GM23248 (cell line): ENCODE results near the gene RAPGEF3. TPM values are rescaled to one million over a fixed set of nuclear protein-coding genes. Genes with fewer than 3 reads are reported as not detected.

Source experiments
- DNase-seq: peaks from one replicate; pipeline ENCODE4 v3.0.0-alpha.2; 2015
- H2AFZ ChIP-seq: fragments of 200-600 bp; sonication (generic); 2 replicates; pipeline ENCODE4 v1.6.1; 2016; ENCODE audit warnings: antibody characterized with exemption
- H3F3A ChIP-seq: fragments of 200-600 bp; sonication (generic); 2 replicates; pipeline ENCODE4 v1.6.1; 2016; ENCODE audit warnings: mild to moderate bottlenecking, antibody characterized with exemption, mixed run types; ENCODE audit not compliant: insufficient read depth
- H3K27ac ChIP-seq: fragments of 200-600 bp; sonication (generic); 2 replicates; pipeline ENCODE4 v1.5.1; 2016; ENCODE audit warnings: mild to moderate bottlenecking
- H3K27me3 ChIP-seq: fragments of 200-600 bp; sonication (generic); replicated peaks from 2 replicates; pipeline ENCODE4 v1.6.1; 2016; ENCODE audit warnings: mild to moderate bottlenecking; ENCODE audit not compliant: insufficient read depth
- H3K36me3 ChIP-seq: fragments of 200-600 bp; sonication (generic); 2 replicates; pipeline ENCODE4 v1.6.1; 2016; ENCODE audit warnings: low read depth, mild to moderate bottlenecking
- H3K4me1 ChIP-seq: fragments of 200-600 bp; sonication (generic); 2 replicates; pipeline ENCODE4 v1.6.1; 2016; ENCODE audit warnings: mild to moderate bottlenecking; ENCODE audit not compliant: insufficient read depth
- H3K4me2 ChIP-seq: fragments of 200-600 bp; sonication (generic); one replicate; pipeline ENCODE4 v1.6.1; 2016; ENCODE audit warnings: mild to moderate bottlenecking; ENCODE audit not compliant: unreplicated experiment
- H3K4me3 ChIP-seq: fragments of 200-600 bp; sonication (generic); 2 replicates; pipeline ENCODE4 v1.5.1; 2016; ENCODE audit warnings: mild to moderate bottlenecking
- H3K79me2 ChIP-seq: fragments of 200-600 bp; sonication (generic); 2 replicates; pipeline ENCODE4 v1.6.1; 2016; ENCODE audit warnings: mild to moderate bottlenecking; ENCODE audit not compliant: insufficient read depth
- H3K9ac ChIP-seq: fragments of 200-600 bp; sonication (generic); 2 replicates; pipeline ENCODE4 v1.6.1; 2016; ENCODE audit warnings: mild to moderate bottlenecking
- H3K9me2 ChIP-seq: fragments of 200-600 bp; sonication (generic); 2 replicates; pipeline ENCODE4 v1.6.1; 2016; ENCODE audit warnings: mixed run types, mild to moderate bottlenecking, moderate library complexity; ENCODE audit not compliant: insufficient read depth
- H3K9me3 ChIP-seq: fragments of 200-600 bp; sonication (generic); one replicate; pipeline ENCODE4 v1.6.1; 2017; ENCODE audit warnings: low read depth
- H4K20me1 ChIP-seq: fragments of 200-600 bp; sonication (generic); 2 replicates; pipeline ENCODE4 v1.6.0; 2016; ENCODE audit not compliant: insufficient read depth
- EZH2 ChIP-seq: fragments of 200-600 bp; sonication (generic); IDR thresholded peaks from 2 replicates; pipeline ENCODE4 v1.6.1; 2018; ENCODE audit warnings: antibody characterized with exemption, mild to moderate bottlenecking; ENCODE audit not compliant: insufficient read depth, poor library complexity, severe bottlenecking
- EZH2phosphoT487 ChIP-seq: fragments of 200-600 bp; sonication (generic); IDR thresholded peaks from 2 replicates; pipeline ENCODE4 v1.6.1; 2018; ENCODE audit warnings: antibody characterized with exemption, moderate library complexity, mild to moderate bottlenecking, low read depth; ENCODE audit not compliant: insufficient read depth
- WGBS, 2 experiments: methylation state at CpG; one replicate each; pipeline ENCODE4 v1.1.6; 2015 to 2017; ENCODE audit warnings: low lambda C conversion rate in 2 of 2, low coverage in 1 of 2; ENCODE audit errors: missing lambda C conversion rate in 2 of 2; 5-methylcytosine and 5-hydroxymethylcytosine counted together
- in situ Hi-C: fragments of 300-500 bp; cut with MboI; formaldehyde crosslinking; loops from 2 replicates; pipeline ENCODE4 v1.15.0; 2020
- polyA plus RNA-seq: library from polyadenylated mRNA; unstranded; fragments of >200 nt; fragmentation: Nextera tagmentation; extraction: Ambion mirVana; gene quantifications from 2 replicates; pipeline ENCODE4 v1.2.1, GENCODE V29; 2016
- total RNA-seq: library from RNA; depleted of rRNA; stranded (reverse); fragments of >200 nt; shearing (Covaris generic); gene quantifications from 2 replicates; pipeline ENCODE4 v1.2.3, GENCODE V29; 2014

The RAPGEF3 gene
- total and polyA plus RNA-seq, 2 experiments from 2014 or later = 1.4 to 3.7 TPM

DNA sequence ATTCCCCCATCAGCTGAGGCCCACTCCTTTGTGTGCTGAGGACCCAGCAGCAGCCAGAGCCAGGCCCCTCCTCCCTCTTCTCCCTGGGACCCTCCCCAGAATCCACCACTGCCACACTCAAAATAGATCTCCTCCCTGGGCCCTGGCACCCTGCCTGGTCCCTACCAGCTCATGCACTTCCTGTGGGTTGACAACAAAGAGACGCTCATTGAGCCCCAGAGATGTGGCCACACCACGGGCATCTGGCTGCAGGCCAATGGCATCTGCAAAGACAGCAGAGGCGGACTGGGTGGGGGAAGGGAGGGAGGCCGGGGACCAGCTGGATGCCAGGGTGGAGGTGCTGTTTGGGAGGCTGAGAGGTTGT is 17.4 kb downstream of the RAPGEF3 start:
- Histone ChIP-seq H2AFZ (no peak overlapping the region), H3K27ac (no peak overlapping the region), H3K27me3 (no peaks in the 10 kb centered on the region), H3F3A (no peaks in the 10 kb centered on the region), H3K4me3 (no peak overlapping the region), H3K4me2 (no peak overlapping the region), H3K9me3 (no peaks in the 10 kb centered on the region), H3K36me3 (no peaks in the 10 kb centered on the region), H3K4me1 (peaks cover 11% of the 10 kb centered on the region), H3K9me2 (no peaks in the 10 kb centered on the region), H4K20me1 (no peaks in the 10 kb centered on the region), H3K9ac (no peak overlapping the region), H3K79me2 (no peaks in the 10 kb centered on the region)
- no peak for TF ChIP-seq EZH2phosphoT487
- no peak for TF ChIP-seq EZH2
- DNase-seq = peak; percentile 45
- in situ Hi-C loops = no loop called here
- 31 to 37% methylated on average over 3 to 4 of the region's 4 CpGs for WGBS, 2 experiments

DNA sequence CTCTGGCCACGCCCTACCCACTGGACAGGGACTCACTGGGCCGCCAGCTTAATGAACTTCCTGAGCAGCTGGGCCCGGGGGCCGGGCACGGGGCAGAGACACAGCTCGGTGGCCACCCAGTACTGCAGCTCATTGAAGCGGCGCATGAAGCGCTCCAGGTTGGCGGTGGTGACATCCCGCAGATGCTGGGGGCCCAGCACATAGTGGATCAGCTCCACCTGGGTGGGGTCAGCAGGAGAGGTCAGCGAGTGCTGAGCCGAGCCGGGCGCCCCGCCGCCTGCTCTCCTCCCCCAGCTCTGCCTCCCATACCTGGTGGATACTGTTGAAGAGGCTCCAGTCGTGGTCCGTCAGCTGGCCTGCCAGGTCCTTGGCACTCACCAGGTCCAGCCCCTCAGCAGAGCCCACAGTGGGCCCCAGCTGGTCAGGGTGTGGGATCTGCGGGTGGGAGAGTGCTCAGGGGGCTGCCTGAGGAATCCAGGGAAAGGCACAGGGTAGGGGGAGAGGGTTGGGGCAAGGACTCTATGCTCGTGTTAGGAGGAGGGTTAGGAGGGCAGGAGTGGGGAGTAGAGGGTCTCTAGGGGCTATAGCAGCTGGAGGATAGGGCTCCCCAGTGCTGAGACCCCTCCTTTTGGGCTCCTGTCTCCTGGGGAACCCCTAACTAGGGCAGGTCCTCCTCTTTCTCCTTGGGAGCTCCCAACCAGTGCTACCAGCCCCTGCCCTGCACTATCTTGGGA is 17.9 kb downstream of the RAPGEF3 start:
- no peak for DNase-seq
- in situ Hi-C loops = no loop called here
- Histone ChIP-seq H3K9ac (no peak overlapping the region), H3K36me3 (no peaks in the 10 kb centered on the region), H3K4me1 (peaks cover 11% of the 10 kb centered on the region), H3F3A (no peaks in the 10 kb centered on the region; the same call in 1 of the 2 replicates), H2AFZ (no peak overlapping the region), H3K27ac (no peak overlapping the region), H3K4me3 (no peak overlapping the region), H4K20me1 (no peaks in the 10 kb centered on the region), H3K9me2 (no peaks in the 10 kb centered on the region), H3K9me3 (no peaks in the 10 kb centered on the region), H3K27me3 (no peaks in the 10 kb centered on the region), H3K79me2 (no peaks in the 10 kb centered on the region), H3K4me2 (no peak overlapping the region)
- WGBS, 2 experiments = 85 to 87% methylated on average over 20 to 21 of the region's 21 CpGs
- TF ChIP-seq EZH2phosphoT487 = no peak
- no peak for TF ChIP-seq EZH2

DNA sequence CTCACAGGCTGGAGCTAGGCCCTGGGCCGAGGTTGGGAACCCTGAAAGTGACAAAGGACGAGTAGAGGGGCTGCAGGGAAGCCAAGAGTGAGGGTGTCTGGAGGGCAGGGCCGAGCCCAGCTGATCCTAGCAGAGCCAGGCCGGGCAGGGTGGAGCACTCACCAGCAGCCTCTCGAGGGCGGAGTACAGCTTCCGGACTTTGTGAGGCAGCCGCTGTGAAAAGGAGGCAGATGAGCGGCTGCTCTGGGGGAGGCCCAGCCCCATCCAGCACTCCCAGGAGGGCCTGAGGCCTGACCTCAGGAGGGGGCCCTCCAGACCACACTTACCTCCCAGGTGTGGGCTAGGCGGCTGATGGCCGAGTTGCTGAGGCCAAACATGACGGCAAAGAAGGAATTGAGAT is 18.7 kb downstream of the RAPGEF3 start:
- Histone ChIP-seq H3K9ac (no peak overlapping the region), H3K9me2 (no peaks in the 10 kb centered on the region), H3K4me3 (no peak overlapping the region), H4K20me1 (no peaks in the 10 kb centered on the region), H3K79me2 (no peaks in the 10 kb centered on the region), H3K4me1 (peaks cover 11% of the 10 kb centered on the region), H3F3A (no peaks in the 10 kb centered on the region; the same call in 1 of the 2 replicates), H3K9me3 (no peaks in the 10 kb centered on the region), H2AFZ (no peak overlapping the region), H3K36me3 (no peaks in the 10 kb centered on the region), H3K27me3 (no peaks in the 10 kb centered on the region), H3K27ac (no peak overlapping the region), H3K4me2 (no peak overlapping the region)
- in situ Hi-C loops = no loop called here
- WGBS, 2 experiments = 62 to 70% methylated on average over 12 of the region's 12 CpGs
- peak; percentile 36 for DNase-seq
- TF ChIP-seq EZH2phosphoT487 = no peak
- TF ChIP-seq EZH2 = no peak

DNA sequence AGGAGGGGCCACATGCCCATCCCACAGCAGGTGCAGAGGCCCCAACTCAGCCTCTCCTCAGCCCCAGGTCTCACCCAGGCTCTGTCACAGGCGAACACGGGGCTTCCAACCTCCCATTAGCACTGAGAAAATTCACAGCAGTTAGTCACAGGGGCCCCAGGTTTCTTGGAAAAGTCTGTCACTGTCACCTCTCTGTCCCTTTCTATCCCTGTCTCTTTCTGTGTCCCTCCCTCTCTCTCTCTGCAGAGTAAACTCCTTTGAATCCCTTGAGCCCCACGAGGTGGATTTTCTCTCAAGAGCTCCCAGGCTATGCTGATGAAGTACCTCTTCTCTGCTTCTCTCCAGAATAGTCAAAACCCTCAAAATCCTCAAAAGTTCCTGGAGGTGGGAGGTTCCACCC is 19.4 kb downstream of the RAPGEF3 start:
- Histone ChIP-seq H3K4me3 (no peak overlapping the region), H3K4me1 (peaks cover 11% of the 10 kb centered on the region), H3K9me3 (no peaks in the 10 kb centered on the region), H3K4me2 (no peak overlapping the region), H3K9me2 (no peaks in the 10 kb centered on the region), H3K27me3 (no peaks in the 10 kb centered on the region), H4K20me1 (no peaks in the 10 kb centered on the region), H3K9ac (no peak overlapping the region), H3K36me3 (no peaks in the 10 kb centered on the region), H3K79me2 (no peaks in the 10 kb centered on the region), H2AFZ (no peak overlapping the region), H3F3A (no peaks in the 10 kb centered on the region; the same call in 1 of the 2 replicates), H3K27ac (no peak overlapping the region)
- in situ Hi-C loops = no loop called here
- WGBS, 2 experiments = 76 to 80% methylated on average over 3 of the region's 3 CpGs
- TF ChIP-seq EZH2 = no peak
- TF ChIP-seq EZH2phosphoT487 = no peak
- DNase-seq = no peak
